Measurements from ENCODE around the gene HSPD1. TPM values are rescaled to one million over a fixed set of nuclear protein-coding genes. Genes with fewer than 3 reads are reported as not detected.

Gene HSPD1
- total and polyA plus RNA-seq, 10 of the 15 experiments (the other 5 are each of a cell fraction or from before 2014, with no cell fraction given) = 345 to 1,169 (median 695) TPM

DNA sequence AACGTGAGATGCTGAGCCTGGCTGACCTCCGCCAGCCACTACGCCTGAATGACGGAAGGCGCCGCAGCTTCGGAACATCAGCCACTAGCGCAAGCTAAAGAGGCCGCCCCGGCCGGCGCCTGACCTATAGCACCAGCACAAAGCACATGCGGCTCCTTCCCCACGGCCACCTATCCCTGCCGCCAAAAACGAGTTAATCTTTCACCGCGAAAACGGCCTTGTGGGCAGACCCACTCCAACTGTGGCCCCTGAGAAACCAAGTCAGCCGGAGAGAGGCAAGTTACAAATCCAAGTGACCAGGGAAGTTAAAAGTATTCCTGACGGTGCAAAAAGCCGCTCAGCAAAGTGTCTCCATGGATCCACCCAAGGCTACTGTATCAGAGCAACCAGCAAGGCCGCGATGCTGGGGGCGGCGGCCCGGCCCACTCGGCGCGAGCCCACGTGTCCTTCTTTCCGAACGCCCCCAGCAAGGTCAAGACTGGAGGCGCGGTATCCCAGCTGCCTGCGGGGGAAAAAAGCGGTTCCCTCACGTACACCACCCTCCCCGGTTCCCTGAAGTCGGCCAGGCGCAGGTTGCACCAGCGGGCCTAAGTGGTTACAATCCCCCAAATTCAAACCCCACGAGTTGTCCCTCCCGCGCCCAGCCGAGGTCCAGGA, 575 bp downstream of the HSPD1 start:
- Histone ChIP-seq H3K4me2 (ENCODE audit: control insufficient read depth, insufficient read depth) (peak overlapping the region; percentile 93), H3K9me3 (replicated peaks; ENCODE audit: control insufficient read depth, insufficient read depth, low read length) (no peaks in the 10 kb centered on the region), H3K27ac (ENCODE audit: control insufficient read depth, insufficient read depth) (peak overlapping the region; percentile 85), H3K4me3 (peak overlapping the region; percentile 88), H3K9ac (ENCODE audit: control insufficient read depth, insufficient read depth, low read length) (peak overlapping the region; percentile 70), H2AFZ (ENCODE audit: control insufficient read depth, low read depth, low read length) (peak overlapping the region; percentile 61), H3K27me3 (replicated peaks in 1 of 2; ENCODE audit: control insufficient read depth in 2 of 2, insufficient read depth in 2 of 2, low read length in 1 of 2) (no peaks in the 10 kb centered on the region), H3K36me3 (ENCODE audit: control insufficient read depth in 2 of 2, insufficient read depth in 2 of 2, low read length in 1 of 2) (peaks cover 2 to 31% of the 10 kb centered on the region in 2 experiments), H4K20me1 (ENCODE audit: control insufficient read depth, insufficient read depth) (no peaks in the 10 kb centered on the region), H3K4me1 (ENCODE audit: control insufficient read depth, insufficient read depth, low read length) (peaks cover 13% of the 10 kb centered on the region), H3K79me2 (ENCODE audit: control insufficient read depth, insufficient read depth, low read length) (peaks cover 95% of the 10 kb centered on the region)
- ChIA-PET POLR2A (interaction anchor here (0.9 to 12.1 kb wide), 8 partner anchors 16 to 206 kb away, joined by 3 to 156 read pairs (median 14); partner anchors contain the start of genes COQ10B, MARS2, MOB4 and SF3B1), SMC1A (ENCODE audit: uncharacterized antibody, unreplicated experiment) (interaction anchor here (1.2 to 5.0 kb wide), 6 partner anchors 9 to 206 kb away, joined by 3 to 34 read pairs (median 6); partner anchors contain the start of genes COQ10B, MARS2, MOB4 and SF3B1), RAD21 (ENCODE audit: unreplicated experiment) (interaction anchor here (0.8 to 5.5 kb wide), 8 partner anchors 10 to 207 kb away, joined by 3 to 47 read pairs (median 4); partner anchors contain the start of genes COQ10B, MARS2, MOB4 and SF3B1), CTCF (interaction anchor here (1.3 to 1.6 kb wide), 2 partner anchors 14 to 207 kb away, joined by 5 read pairs; no protein-coding TSS in a partner anchor)
- TF ChIP-seq SMARCA5 (IDR thresholded peaks at IDR 0.05) = 0 out of 2 replicates have a peak, but pooled peaks have one; percentile 15
- peak; percentile 30; the same call in 1 of the 2 replicates for TF ChIP-seq CREB1 (IDR thresholded peaks at IDR 0.05; ENCODE audit: low read depth)
- 0 out of 2 replicates have a peak, but pooled peaks have one; percentile 8 for TF ChIP-seq NR2F1 (conservative IDR thresholded peaks at IDR 0.05)
- peak; percentile 9 for TF ChIP-seq MEF2B (IDR thresholded peaks at IDR 0.05; ENCODE audit: partially characterized antibody, poor library complexity, severe bottlenecking)
- 0 out of 2 replicates have a peak, but pooled peaks have one; percentile 10 for TF ChIP-seq POLR2AphosphoS5 (IDR thresholded peaks at IDR 0.05; ENCODE audit: low read length)
- peak; percentile 21; the same call in 1 of the 2 replicates for TF ChIP-seq BACH1 (IDR thresholded peaks at IDR 0.05; ENCODE audit: borderline replicate concordance)
- TF ChIP-seq RAD21 (IDR thresholded peaks at IDR 0.05; ENCODE audit: insufficient read depth, low read depth, low read length) = no peak
- TF ChIP-seq MXI1 (IDR thresholded peaks at IDR 0.05; ENCODE audit: low read depth, low read length) = peak; percentile 7; the same call in 1 of the 2 replicates
- TF ChIP-seq CREM (IDR thresholded peaks at IDR 0.05; ENCODE audit: low read depth) = no peak
- TF ChIP-seq SIN3A (IDR thresholded peaks at IDR 0.05; ENCODE audit: low read depth, low read length) = peak; percentile 78
- no peak for TF ChIP-seq DPF2 (IDR thresholded peaks at IDR 0.05)
- peak; percentile 77 for TF ChIP-seq POLR2A (IDR thresholded peaks at IDR 0.05; ENCODE audit: low read depth, low read length)
- TF ChIP-seq EGR1 (IDR thresholded peaks at IDR 0.05; ENCODE audit: borderline replicate concordance in 1 of 2, low read depth in 2 of 2, low read length in 2 of 2) = peak in 1 of 2 experiments; percentile 49; a peak in 1 of 3 replicates
- TF ChIP-seq, protein P1, sequence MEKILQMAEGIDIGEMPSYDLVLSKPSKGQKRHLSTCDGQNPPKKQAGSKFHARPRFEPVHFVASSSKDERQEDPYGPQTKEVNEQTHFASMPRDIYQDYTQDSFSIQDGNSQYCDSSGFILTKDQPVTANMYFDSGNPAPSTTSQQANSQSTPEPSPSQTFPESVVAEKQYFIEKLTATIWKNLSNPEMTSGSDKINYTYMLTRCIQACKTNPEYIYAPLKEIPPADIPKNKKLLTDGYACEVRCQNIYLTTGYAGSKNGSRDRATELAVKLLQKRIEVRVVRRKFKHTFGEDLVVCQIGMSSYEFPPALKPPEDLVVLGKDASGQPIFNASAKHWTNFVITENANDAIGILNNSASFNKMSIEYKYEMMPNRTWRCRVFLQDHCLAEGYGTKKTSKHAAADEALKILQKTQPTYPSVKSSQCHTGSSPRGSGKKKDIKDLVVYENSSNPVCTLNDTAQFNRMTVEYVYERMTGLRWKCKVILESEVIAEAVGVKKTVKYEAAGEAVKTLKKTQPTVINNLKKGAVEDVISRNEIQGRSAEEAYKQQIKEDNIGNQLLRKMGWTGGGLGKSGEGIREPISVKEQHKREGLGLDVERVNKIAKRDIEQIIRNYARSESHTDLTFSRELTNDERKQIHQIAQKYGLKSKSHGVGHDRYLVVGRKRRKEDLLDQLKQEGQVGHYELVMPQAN (conservative IDR thresholded peaks at IDR 0.05) = peak; percentile 43
- TF ChIP-seq, protein P2, sequence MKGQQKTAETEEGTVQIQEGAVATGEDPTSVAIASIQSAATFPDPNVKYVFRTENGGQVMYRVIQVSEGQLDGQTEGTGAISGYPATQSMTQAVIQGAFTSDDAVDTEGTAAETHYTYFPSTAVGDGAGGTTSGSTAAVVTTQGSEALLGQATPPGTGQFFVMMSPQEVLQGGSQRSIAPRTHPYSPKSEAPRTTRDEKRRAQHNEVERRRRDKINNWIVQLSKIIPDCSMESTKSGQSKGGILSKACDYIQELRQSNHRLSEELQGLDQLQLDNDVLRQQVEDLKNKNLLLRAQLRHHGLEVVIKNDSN (IDR thresholded peaks at IDR 0.05; ENCODE audit: borderline replicate concordance, extremely low read length, insufficient read depth, low read depth, low read length) = peak; percentile 69
- 0 out of 2 replicates have a peak, but pooled peaks have one; percentile 16 for TF ChIP-seq SREBF1 (IDR thresholded peaks at IDR 0.05; ENCODE audit: low read length)
- peak; percentile 48 for TF ChIP-seq ATF7 (IDR thresholded peaks at IDR 0.05; ENCODE audit: low read depth)
- TF ChIP-seq, protein P3, sequence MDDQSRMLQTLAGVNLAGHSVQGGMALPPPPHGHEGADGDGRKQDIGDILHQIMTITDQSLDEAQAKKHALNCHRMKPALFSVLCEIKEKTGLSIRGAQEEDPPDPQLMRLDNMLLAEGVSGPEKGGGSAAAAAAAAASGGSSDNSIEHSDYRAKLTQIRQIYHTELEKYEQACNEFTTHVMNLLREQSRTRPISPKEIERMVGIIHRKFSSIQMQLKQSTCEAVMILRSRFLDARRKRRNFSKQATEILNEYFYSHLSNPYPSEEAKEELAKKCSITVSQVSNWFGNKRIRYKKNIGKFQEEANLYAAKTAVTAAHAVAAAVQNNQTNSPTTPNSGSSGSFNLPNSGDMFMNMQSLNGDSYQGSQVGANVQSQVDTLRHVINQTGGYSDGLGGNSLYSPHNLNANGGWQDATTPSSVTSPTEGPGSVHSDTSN (IDR thresholded peaks at IDR 0.05; ENCODE audit: insufficient replicate concordance, low read depth, low read length) = no peak
- TF ChIP-seq FOXM1 (IDR thresholded peaks at IDR 0.05; ENCODE audit: low read depth, low read length) = no peak
- TF ChIP-seq BHLHE40 (IDR thresholded peaks at IDR 0.05; ENCODE audit: borderline replicate concordance in 1 of 2, low read depth in 2 of 2, low read length in 1 of 2) = peak; percentile 21 to 22; a peak in 2 of 4 replicates
- intact Hi-C loops (cut with micrococcal nuclease; ENCODE audit: unreplicated experiment) (loop anchor here (1.0 to 5.0 kb wide), 4 partner anchors 46 to 278 kb away; partner anchors contain the start of genes COQ10B and SF3B1), in situ Hi-C loops (cut with MboI) (no loop called here)
- WGBS (ENCODE audit: insufficient coverage, insufficient replicate concordance, low lambda C conversion rate, missing lambda C conversion rate) = under 1% methylated on average over 46 of the region's 46 CpGs
- ATAC-seq (peak; percentile 51), DNase-seq (ENCODE audit: low read depth, low spot score) (no peak), FAIRE-seq (no peak)
- no TSS peak for BruUV-seq (replicated peaks)
